ENCODE measurements around the gene KCNAB1. TPM values are rescaled to one million over a fixed set of nuclear protein-coding genes. Genes with fewer than 3 reads are reported as not detected.
A peak's percentile ranks its signal among the peaks of the same experiment; 100 is the strongest.

Gene KCNAB1
- total RNA-seq, 1 donor from 2014 or later: 3.9 TPM

- H3K4me3 ChIP-seq: no peak overlapping the region
- peaks cover 25% of the 10 kb centered on the region for H3K4me1 ChIP-seq
- DNase-seq (ENCODE audit: extremely low spot score in 2 of 2): no peak
- H3K9me3 ChIP-seq: no peaks in the 10 kb centered on the region
- no peaks in the 10 kb centered on the region for H3K36me3 ChIP-seq
- no peaks in the 10 kb centered on the region for H3K27me3 ChIP-seq
- H3K27ac ChIP-seq: peak overlapping the region; percentile 37
- intact Hi-C loops (cut with DNase I): no loop called here
- TF ChIP-seq POLR2A (IDR thresholded peaks at IDR 0.05) (no peak), POLR2AphosphoS5 (IDR thresholded peaks at IDR 0.05; ENCODE audit: insufficient read depth in 1 of 2, low read depth in 1 of 2) (no peak)
Measured at GRCh38 chr3:156148345-156148945, 28.1 kb downstream of the KCNAB1 start.

GRCh38 chr3:156148946-156149381, 28.6 kb downstream of the KCNAB1 start:
- Histone ChIP-seq H3K27me3 (no peaks in the 10 kb centered on the region), H3K27ac (peak overlapping the region; percentile 37), H3K4me1 (peaks cover 25% of the 10 kb centered on the region), H3K9me3 (no peaks in the 10 kb centered on the region), H3K4me3 (no peak overlapping the region), H3K36me3 (no peaks in the 10 kb centered on the region)
- no peak for DNase-seq (ENCODE audit: extremely low spot score in 2 of 2)
- TF ChIP-seq POLR2A (IDR thresholded peaks at IDR 0.05): no peak
- no peak for TF ChIP-seq POLR2AphosphoS5 (IDR thresholded peaks at IDR 0.05; ENCODE audit: insufficient read depth in 1 of 2, low read depth in 1 of 2)
- no peak for TF ChIP-seq CTCF (IDR thresholded peaks at IDR 0.05)
- intact Hi-C loops (cut with DNase I): no loop called here

- Histone ChIP-seq H3K27ac (peak overlapping the region; percentile 37), H3K36me3 (no peaks in the 10 kb centered on the region), H3K27me3 (no peaks in the 10 kb centered on the region), H3K4me3 (no peak overlapping the region), H3K9me3 (no peaks in the 10 kb centered on the region), H3K4me1 (peaks cover 25% of the 10 kb centered on the region)
- DNase-seq (ENCODE audit: extremely low spot score in 2 of 2): no peak
- intact Hi-C loops (cut with DNase I): loop anchor here (10.0 kb wide), 1 partner anchor 365 kb away; no protein-coding TSS in a partner anchor
- TF ChIP-seq CTCF (IDR thresholded peaks at IDR 0.05) (no peak), POLR2AphosphoS5 (IDR thresholded peaks at IDR 0.05; ENCODE audit: insufficient read depth in 1 of 2, low read depth in 1 of 2) (no peak), POLR2A (IDR thresholded peaks at IDR 0.05) (no peak)
Measured at GRCh38 chr3:156149876-156150275, 29.5 kb downstream of the KCNAB1 start.

GRCh38 chr3:156150434-156151066, 30.2 kb downstream of the KCNAB1 start:
- TF ChIP-seq POLR2A (IDR thresholded peaks at IDR 0.05): no peak
- TF ChIP-seq CTCF (IDR thresholded peaks at IDR 0.05): peak; percentile 69 to 85 (median 71)
- Histone ChIP-seq H3K4me3 (no peak overlapping the region), H3K27ac (peak overlapping the region; percentile 37), H3K9me3 (no peaks in the 10 kb centered on the region), H3K36me3 (no peaks in the 10 kb centered on the region), H3K4me1 (peaks cover 25% of the 10 kb centered on the region), H3K27me3 (no peaks in the 10 kb centered on the region)
- DNase-seq (ENCODE audit: extremely low spot score in 2 of 2): no peak
- intact Hi-C loops (cut with DNase I): loop anchor here (10.0 kb wide), 1 partner anchor 364 kb away; no protein-coding TSS in a partner anchor

GRCh38 chr3:156151824-156152428, 31.5 kb downstream of the KCNAB1 start:
- TF ChIP-seq CTCF (IDR thresholded peaks at IDR 0.05) (peak in 2 of 3 experiments; percentile 25 to 35), POLR2A (IDR thresholded peaks at IDR 0.05) (no peak), POLR2AphosphoS5 (IDR thresholded peaks at IDR 0.05; ENCODE audit: insufficient read depth in 1 of 2, low read depth in 1 of 2) (no peak)
- intact Hi-C loops (cut with DNase I): loop anchor here (10.0 kb wide), 1 partner anchor 363 kb away; no protein-coding TSS in a partner anchor
- Histone ChIP-seq H3K4me3 (no peak overlapping the region), H3K27ac (no peak overlapping the region), H3K27me3 (no peaks in the 10 kb centered on the region), H3K36me3 (no peaks in the 10 kb centered on the region), H3K4me1 (peaks cover 25% of the 10 kb centered on the region), H3K9me3 (no peaks in the 10 kb centered on the region)
- DNase-seq (ENCODE audit: extremely low spot score in 2 of 2): no peak
